Measurements from ENCODE around the gene OSBPL2. TPM values are rescaled to one million over a fixed set of nuclear protein-coding genes. Genes with fewer than 3 reads are reported as not detected.

The OSBPL2 gene
- total RNA-seq, 4 donors from 2014 or later = 48.4 to 65.1 (median 55.8) TPM

- peaks cover 0 to 8% (median 3%) of the 10 kb centered on the region in 3 donors for H3K4me1 ChIP-seq
- DNase-seq = no peak
- no peaks in the 10 kb centered on the region for H3K9me3 ChIP-seq
- no peak overlapping the region for H3K4me3 ChIP-seq
- intact Hi-C loops (cut with DNase I) = no loop called here
- no peak overlapping the region for H3K27ac ChIP-seq
- peaks cover 42 to 100% (median 48%) of the 10 kb centered on the region in 3 donors for H3K36me3 ChIP-seq
- no peaks in the 10 kb centered on the region for H3K27me3 ChIP-seq
- 88 to 95% methylated on average over 7 of the region's 7 CpGs for WGBS, 2 donors
- TF ChIP-seq POLR2A (IDR thresholded peaks at IDR 0.05) (no peak), CTCF (IDR thresholded peaks at IDR 0.05) (no peak)
Measured at GRCh38 chr20:62282103-62282502, 43.8 kb downstream of the OSBPL2 start.

GRCh38 chr20:62282877-62283503 is 44.7 kb downstream of the OSBPL2 start:
- H3K27ac ChIP-seq = no peak overlapping the region
- DNase-seq = no peak
- no peaks in the 10 kb centered on the region for H3K27me3 ChIP-seq
- peaks cover 0 to 17% (median 8%) of the 10 kb centered on the region in 3 donors for H3K4me1 ChIP-seq
- TF ChIP-seq POLR2A (IDR thresholded peaks at IDR 0.05) (no peak), CTCF (IDR thresholded peaks at IDR 0.05) (no peak)
- peaks cover 42 to 100% (median 48%) of the 10 kb centered on the region in 3 donors for H3K36me3 ChIP-seq
- H3K4me3 ChIP-seq = no peak overlapping the region
- intact Hi-C loops (cut with DNase I) = no loop called here
- WGBS, 2 donors = 76 to 89% methylated on average over 11 to 14 of the region's 16 CpGs
- no peaks in the 10 kb centered on the region for H3K9me3 ChIP-seq

GRCh38 chr20:62284448-62284847 is 46.1 kb downstream of the OSBPL2 start:
- no peak overlapping the region for H3K4me3 ChIP-seq
- no peak overlapping the region for H3K27ac ChIP-seq
- no peaks in the 10 kb centered on the region for H3K27me3 ChIP-seq
- no peaks in the 10 kb centered on the region for H3K9me3 ChIP-seq
- H3K4me1 ChIP-seq = peaks cover 0 to 18% (median 8%) of the 10 kb centered on the region in 3 donors
- TF ChIP-seq CTCF (IDR thresholded peaks at IDR 0.05) (no peak), POLR2A (IDR thresholded peaks at IDR 0.05) (no peak)
- intact Hi-C loops (cut with DNase I) = no loop called here
- DNase-seq = no peak
- peaks cover 38 to 100% (median 42%) of the 10 kb centered on the region in 3 donors for H3K36me3 ChIP-seq
- WGBS, 2 donors = 89 to 94% methylated on average over 6 of the region's 6 CpGs

- WGBS, 2 donors = 78 to 88% methylated on average over 6 of the region's 6 CpGs
- TF ChIP-seq POLR2A (IDR thresholded peaks at IDR 0.05) (no peak), CTCF (IDR thresholded peaks at IDR 0.05) (no peak)
- H3K4me3 ChIP-seq = no peak overlapping the region
- H3K27ac ChIP-seq = peak overlapping the region in 2 of 4 donors; percentile 39 to 59
- DNase-seq = no peak
- peaks cover 31 to 100% (median 35%) of the 10 kb centered on the region in 3 donors for H3K36me3 ChIP-seq
- intact Hi-C loops (cut with DNase I) = no loop called here
- peaks cover 0 to 18% (median 8%) of the 10 kb centered on the region in 3 donors for H3K4me1 ChIP-seq
- H3K9me3 ChIP-seq = no peaks in the 10 kb centered on the region
- H3K27me3 ChIP-seq = no peaks in the 10 kb centered on the region
Measured at GRCh38 chr20:62285151-62285550, 46.8 kb downstream of the OSBPL2 start.

GRCh38 chr20:62285722-62286121 is 47.4 kb downstream of the OSBPL2 start:
- intact Hi-C loops (cut with DNase I) = no loop called here
- Histone ChIP-seq H3K4me3 (no peak overlapping the region), H3K4me1 (peaks cover 0 to 18% (median 8%) of the 10 kb centered on the region in 3 donors), H3K9me3 (no peaks in the 10 kb centered on the region), H3K36me3 (peaks cover 28 to 100% (median 31%) of the 10 kb centered on the region in 3 donors), H3K27ac (peak overlapping the region in 3 of 4 donors; percentile 27 to 60 (median 39)), H3K27me3 (no peaks in the 10 kb centered on the region)
- DNase-seq = no peak
- TF ChIP-seq CTCF (IDR thresholded peaks at IDR 0.05) (no peak), POLR2A (IDR thresholded peaks at IDR 0.05) (no peak)
- 72 to 77% methylated on average over 7 to 21 of the region's 23 CpGs for WGBS, 2 donors

Measured in esophagus squamous epithelium (tissue), 5 donors.